Esophagus squamous epithelium (tissue), 4 donors: ENCODE measurements around the gene ERCC5.

Experiments
- POLR2A ChIP-seq, 4 donors: fragments of 450-650 bp; IDR thresholded peaks; one replicate each; pipeline ENCODE4 v1.6.1; 2017; ENCODE audit warnings: antibody characterized with exemption in 4 of 4, mild to moderate bottlenecking in 4 of 4, moderate library complexity in 3 of 4
- TF ChIP-seq, protein P1 (sequence below), 6 experiments: fragments of 450-650 bp in 4 of 6; fragments of 200-600 bp in 2 of 6; sonication (generic) in 2 of 6; IDR thresholded peaks; one replicate each; pipeline ENCODE4 v1.5.1; 2016 to 2019; ENCODE audit warnings: antibody characterized with exemption in 6 of 6, mild to moderate bottlenecking in 4 of 6, moderate library complexity in 4 of 6

- TF ChIP-seq POLR2A (IDR thresholded peaks at IDR 0.05) = no peak
- TF ChIP-seq, protein P1, sequence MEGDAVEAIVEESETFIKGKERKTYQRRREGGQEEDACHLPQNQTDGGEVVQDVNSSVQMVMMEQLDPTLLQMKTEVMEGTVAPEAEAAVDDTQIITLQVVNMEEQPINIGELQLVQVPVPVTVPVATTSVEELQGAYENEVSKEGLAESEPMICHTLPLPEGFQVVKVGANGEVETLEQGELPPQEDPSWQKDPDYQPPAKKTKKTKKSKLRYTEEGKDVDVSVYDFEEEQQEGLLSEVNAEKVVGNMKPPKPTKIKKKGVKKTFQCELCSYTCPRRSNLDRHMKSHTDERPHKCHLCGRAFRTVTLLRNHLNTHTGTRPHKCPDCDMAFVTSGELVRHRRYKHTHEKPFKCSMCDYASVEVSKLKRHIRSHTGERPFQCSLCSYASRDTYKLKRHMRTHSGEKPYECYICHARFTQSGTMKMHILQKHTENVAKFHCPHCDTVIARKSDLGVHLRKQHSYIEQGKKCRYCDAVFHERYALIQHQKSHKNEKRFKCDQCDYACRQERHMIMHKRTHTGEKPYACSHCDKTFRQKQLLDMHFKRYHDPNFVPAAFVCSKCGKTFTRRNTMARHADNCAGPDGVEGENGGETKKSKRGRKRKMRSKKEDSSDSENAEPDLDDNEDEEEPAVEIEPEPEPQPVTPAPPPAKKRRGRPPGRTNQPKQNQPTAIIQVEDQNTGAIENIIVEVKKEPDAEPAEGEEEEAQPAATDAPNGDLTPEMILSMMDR (IDR thresholded peaks at IDR 0.05) = no peak
Measured at GRCh38 chr13:102863590-102863989, 17.8 kb downstream of the ERCC5 start.
